ENCODE results near the gene PDE6H.

Gene PDE6H

DNA sequence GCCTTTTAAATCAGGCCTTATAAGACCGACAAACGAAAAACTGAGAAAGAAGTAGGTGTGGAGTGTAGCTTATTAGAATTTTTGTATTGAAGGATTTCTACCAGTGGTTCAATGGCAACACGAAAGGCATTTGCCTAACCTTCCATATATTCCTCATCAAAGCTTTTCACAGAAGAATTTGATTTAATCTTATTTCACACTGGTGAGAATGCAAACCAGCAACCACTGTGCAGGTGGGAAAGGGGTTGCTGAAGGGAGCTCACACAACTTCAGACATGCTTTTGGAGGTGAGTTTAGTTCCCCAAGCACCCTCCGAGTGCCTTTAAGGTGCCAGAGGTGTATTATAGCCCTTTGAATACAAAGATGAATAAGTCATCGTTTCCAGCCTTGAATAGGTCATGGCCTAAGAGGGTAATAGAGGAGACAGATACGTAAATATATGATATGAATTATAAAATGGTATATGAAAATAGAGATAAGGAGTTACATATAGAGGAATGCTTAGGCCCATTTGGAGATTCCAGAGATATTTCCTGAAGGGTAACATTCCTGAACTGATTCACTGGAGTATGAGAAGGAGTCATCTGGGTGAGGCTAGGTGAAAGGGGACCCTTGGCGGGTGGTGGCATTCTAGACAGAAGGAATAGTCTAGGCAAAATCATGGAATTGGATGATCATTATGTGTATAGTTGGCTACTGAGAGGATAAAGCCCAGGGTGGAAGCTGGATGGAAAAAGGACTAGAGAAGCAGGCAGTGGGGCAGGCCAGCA, 40.9 kb upstream of the PDE6H start:
- DNase-seq (ENCODE audit: extremely low read depth, low read depth) = no peak
- TF ChIP-seq, protein P1, sequence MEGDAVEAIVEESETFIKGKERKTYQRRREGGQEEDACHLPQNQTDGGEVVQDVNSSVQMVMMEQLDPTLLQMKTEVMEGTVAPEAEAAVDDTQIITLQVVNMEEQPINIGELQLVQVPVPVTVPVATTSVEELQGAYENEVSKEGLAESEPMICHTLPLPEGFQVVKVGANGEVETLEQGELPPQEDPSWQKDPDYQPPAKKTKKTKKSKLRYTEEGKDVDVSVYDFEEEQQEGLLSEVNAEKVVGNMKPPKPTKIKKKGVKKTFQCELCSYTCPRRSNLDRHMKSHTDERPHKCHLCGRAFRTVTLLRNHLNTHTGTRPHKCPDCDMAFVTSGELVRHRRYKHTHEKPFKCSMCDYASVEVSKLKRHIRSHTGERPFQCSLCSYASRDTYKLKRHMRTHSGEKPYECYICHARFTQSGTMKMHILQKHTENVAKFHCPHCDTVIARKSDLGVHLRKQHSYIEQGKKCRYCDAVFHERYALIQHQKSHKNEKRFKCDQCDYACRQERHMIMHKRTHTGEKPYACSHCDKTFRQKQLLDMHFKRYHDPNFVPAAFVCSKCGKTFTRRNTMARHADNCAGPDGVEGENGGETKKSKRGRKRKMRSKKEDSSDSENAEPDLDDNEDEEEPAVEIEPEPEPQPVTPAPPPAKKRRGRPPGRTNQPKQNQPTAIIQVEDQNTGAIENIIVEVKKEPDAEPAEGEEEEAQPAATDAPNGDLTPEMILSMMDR (IDR thresholded peaks at IDR 0.05; ENCODE audit: low read depth, low read length, missing control alignments) = no peak
- H3K4me3 ChIP-seq (replicated peaks; ENCODE audit: low read depth, low read length) = no peak overlapping the region

DNA sequence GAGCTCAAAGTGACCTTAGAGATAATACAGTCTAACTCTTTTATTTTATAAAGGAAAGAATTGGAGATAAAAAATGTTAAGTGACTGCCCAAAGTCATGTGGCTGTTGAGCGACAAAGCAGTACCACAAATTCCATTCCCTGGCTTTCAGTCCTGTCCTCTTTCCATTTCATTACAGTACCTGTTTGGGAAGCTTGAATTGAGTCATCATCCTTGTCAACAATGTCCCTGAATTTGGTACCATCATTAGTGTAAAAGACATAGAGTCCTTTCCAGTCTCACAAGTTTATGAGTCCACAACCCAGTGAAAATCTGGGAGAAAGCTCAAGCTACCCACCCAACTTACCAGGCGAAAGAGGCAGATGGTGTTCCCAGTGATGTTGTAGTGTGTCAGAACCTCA, 38.3 kb upstream of the PDE6H start:
- TF ChIP-seq, protein P1 (IDR thresholded peaks at IDR 0.05; ENCODE audit: low read depth, low read length, missing control alignments) = no peak
- H3K4me3 ChIP-seq (replicated peaks; ENCODE audit: low read depth, low read length) = no peak overlapping the region
- no peak for DNase-seq (ENCODE audit: extremely low read depth, low read depth)

DNA sequence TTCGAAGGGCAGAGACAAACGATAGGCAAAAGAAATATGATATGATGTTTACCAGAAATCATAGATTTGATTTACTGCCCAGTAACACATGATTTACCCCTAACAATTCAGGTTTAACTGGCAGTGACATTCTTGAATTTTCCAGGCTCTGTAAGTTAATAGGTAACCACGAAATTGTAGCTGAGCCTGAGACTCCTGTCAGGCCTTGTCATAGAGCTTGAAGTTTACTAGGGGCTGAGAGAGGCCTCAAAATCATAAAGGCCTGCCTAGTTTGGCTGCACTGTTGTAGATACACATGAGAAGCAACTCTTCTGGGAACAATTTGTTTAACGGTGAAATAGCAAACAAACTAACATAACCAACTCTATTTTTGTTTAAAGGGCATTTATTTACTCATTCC, 37.8 kb upstream of the PDE6H start:
- TF ChIP-seq, protein P1 (IDR thresholded peaks at IDR 0.05; ENCODE audit: low read depth, low read length, missing control alignments) = no peak
- DNase-seq (ENCODE audit: extremely low read depth, low read depth) = no peak

DNA sequence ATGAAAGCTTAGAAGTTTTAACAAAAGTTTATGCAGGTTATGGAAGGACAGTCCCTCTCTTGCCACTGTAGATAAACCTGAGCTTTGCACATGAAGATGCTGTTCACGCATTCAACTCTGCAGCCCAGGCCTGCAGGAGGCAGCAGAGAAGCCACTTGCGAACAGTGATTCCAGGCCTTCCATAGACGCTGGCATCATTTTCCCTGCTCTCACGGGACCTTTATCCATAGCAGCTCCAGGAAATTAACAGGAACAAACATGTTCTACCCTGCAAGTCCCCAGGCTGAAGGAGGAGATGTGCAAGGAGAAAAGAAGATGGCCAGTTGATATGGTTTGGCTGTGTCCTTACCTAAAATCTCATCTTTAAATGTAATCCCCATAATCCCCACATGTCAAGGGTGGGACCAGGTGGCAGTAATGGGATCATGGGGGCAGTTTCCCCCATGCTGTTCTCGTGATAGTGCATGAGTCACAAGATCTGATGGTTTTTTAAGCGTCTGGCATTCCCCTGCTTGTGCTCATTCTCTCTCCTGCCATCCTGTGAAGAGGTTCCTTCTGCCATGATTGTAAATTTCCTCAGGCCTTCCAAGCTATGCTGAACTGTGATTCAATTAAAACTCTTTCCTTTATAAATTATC, 36.5 kb upstream of the PDE6H start:
- DNase-seq (ENCODE audit: extremely low read depth, low read depth) = no peak
- H3K4me3 ChIP-seq (replicated peaks; ENCODE audit: low read depth, low read length) = no peak overlapping the region
- TF ChIP-seq, protein P1 (IDR thresholded peaks at IDR 0.05; ENCODE audit: low read depth, low read length, missing control alignments) = peak; percentile 34

More for the DNA sequence above, 37.8 kb upstream of the PDE6H start:
- H3K4me3 ChIP-seq (replicated peaks; ENCODE audit: low read depth, low read length) = no peak overlapping the region

DNA sequence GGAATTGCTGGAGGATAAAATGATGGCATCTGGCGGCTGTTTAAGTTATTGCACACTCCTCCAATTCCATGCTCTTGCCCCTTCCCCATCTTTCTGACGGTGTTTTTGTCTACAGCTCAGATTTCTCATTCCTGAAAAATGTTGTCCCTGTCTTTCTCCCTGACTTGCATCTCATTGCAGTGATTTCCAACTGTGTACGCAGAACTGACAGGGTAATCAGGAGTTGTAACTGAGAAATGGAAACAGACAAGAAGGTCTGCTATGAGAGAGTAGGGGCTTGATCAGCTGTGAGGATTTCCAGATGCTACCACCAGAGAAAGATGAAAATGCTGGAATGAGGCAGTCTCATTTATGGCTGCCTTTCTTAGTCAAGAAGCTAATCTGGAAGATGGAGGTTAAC, 35.8 kb upstream of the PDE6H start:
- DNase-seq (ENCODE audit: extremely low read depth, low read depth) = no peak
- TF ChIP-seq, protein P1 (IDR thresholded peaks at IDR 0.05; ENCODE audit: low read depth, low read length, missing control alignments) = no peak
- H3K4me3 ChIP-seq (replicated peaks; ENCODE audit: low read depth, low read length) = no peak overlapping the region

DNA sequence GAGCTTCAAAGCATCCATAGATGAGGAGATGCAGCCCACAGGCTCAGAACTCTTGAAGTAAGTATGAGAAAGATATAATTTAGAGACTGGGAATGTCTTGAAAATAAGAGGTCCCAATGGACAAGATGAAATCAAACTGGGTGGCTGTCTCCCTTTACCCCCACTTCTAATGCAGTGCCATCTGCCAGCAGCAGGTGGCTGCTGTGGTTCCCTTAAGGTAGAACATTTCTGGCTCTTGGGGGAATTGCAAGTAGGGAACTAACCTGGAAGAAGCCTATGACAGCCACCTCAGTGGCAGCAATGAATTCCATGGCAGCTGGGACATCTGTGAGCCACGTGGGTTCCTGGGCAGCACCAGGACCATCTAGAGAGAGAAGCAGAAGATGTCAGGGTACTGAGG, 35.2 kb upstream of the PDE6H start:
- DNase-seq (ENCODE audit: extremely low read depth, low read depth) = no peak
- TF ChIP-seq, protein P1 (IDR thresholded peaks at IDR 0.05; ENCODE audit: low read depth, low read length, missing control alignments) = peak; percentile 18
- H3K4me3 ChIP-seq (replicated peaks; ENCODE audit: low read depth, low read length) = no peak overlapping the region
